HG02840 (cell line): ENCODE data around the gene EPB41L5.
"Not testable (repeated sequence)": the region's sequence is repeated elsewhere in the genome, so short reads cannot be mapped to it uniquely, and the experiment has no call there.

Experiments
- ATAC-seq: cut with Tn5 transposase; IDR thresholded peaks from one replicate; pipeline ENCODE4 v1.9.1; 2021; ENCODE audit warnings: mild to moderate bottlenecking, moderate library complexity, moderate number of reproducible peaks; ENCODE audit not compliant: unreplicated experiment, low FRiP score

The EPB41L5 gene

DNA sequence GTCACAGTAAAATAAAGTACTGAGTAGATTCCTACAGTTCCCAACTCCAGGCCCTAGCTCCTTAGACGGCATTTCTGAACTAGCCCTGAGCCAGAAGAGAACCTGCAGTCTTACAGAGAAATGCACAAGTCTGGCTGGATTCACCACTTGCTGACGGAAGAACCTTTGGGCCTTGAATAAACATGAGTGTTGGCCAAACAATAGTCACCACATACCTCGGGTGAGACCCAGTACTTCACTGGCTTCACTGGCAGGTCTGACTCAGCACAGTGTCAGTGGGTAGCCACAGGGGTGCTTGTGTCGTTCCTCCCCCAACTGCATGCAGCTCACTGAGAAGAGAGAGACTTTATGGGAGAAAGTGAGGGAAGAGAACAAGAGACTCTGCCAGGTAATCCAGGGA, 121.4 kb downstream of the EPB41L5 start:
- no peak for ATAC-seq

DNA sequence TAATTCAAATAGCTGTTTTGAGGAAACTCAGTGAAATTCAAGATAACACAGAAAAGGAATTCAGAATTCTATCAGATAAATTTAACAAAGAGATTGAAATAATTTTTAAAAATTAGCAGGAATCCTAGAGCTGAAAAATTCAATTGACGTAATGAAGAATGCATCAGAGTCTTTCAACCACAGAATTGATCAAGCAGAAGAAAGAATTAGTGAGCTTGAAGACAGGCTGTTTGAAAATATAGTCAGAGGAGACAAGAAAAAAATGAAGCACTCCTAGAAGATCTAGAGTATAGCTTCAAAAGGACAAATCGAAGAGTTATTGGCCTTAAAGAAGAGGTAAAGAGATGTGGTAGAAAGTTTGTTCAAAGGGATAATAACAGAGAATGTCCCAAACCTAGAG, 122.1 kb downstream of the EPB41L5 start:
- not testable (repeated sequence) for ATAC-seq

DNA sequence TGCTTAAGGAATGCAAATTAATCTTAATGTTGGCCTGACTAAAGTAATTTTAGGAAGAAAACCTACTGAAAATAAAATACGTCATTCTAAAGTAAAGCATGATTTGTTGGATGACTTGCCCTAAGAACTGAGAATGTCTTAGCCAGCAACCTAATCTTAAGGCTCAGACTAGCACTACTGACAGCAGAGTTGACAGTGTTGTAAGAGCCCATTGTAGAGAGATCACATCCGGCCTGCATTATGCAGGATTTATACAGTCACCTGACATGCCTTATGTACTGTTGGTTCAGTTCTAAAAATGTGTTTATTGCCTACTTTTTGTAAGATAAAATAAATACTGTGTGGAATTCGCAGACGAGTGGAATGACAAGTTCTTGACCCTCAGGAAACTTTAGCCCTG, 128.0 kb downstream of the EPB41L5 start:
- no peak for ATAC-seq

DNA sequence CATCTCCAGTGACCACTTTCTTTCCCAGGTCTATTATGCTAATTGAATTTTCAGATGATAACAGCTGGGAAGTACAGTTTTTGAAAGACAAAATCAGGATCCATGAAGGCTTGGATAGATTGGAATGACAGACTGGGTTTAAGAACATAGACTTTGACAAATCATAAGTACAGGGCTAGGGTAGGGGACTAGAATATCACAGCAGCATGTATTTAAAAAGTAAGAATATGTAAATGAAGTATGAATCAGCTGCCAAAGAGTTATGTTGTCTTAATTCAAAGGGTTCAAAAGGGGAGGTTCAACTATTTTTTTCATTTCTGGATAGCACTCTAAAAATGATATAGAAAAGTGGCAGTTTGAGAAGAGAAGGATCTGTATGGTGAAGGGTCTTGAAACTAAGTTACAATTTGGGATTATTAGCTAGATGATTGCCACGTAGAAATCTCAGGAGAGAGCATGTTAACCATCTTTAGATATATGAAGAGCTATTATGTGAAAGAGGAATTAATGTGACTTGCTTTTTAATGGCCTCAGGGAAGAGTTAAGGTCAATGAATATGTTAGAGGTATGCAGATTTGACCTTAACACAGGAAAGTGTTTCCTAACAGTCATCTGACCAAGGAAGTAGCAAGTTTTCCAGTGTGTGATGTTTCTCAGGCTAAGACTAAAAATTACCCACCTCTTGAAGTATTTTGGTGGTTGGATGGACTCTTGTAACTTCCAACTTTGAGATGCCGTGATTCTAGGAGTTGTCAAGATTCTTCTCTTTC, 128.6 kb downstream of the EPB41L5 start:
- no peak for ATAC-seq

DNA sequence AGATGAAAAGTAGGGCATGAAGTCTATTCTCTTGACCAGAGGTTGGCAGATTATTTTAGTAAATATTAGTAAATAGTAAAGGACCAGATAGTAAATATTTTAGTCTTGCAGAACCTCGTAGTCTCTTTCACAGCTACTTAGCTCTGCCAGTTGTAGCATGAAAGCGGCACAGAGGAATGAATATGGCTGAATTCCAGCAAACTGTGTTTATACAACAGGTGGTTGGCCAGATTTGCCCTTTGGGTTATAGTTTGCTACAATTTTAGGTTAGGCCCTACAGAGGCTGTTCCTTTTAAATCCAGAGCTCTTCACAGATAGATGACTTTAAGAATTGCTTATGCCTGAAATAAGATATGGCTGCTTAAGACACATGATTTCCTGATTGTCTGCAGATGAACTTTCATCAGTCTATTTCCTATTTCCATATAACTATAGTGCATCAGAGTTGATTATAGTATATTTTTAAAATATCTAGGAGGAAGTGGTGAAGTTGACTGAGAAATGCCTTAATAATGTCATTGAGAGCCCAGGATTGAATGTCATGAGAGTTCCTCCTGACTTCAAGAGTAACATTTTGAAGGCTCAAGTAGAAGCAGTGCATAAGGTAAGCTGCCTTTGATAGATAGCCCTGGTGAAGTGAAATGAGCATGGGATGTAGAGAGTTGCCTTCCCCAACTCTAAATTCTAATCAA, 129.8 kb downstream of the EPB41L5 start:
- no peak for ATAC-seq

DNA sequence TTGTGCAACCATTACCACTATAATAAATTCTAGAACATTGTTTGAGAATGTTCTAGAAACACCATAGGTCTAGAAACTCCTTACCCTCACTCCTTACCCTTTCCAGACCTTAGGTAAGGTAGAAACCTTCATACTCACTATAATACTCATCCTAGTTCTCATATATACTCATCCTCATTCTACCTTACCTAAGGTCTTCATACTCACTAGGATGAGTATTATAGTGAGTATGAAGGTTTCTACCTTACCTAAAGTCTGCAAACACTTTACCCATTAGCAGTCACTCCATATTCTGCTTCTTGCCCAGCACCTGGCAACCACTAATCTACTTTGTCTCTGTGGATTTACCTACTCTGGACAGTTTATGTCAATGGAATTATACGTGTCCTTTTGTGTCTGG, 135.4 kb downstream of the EPB41L5 start:
- ATAC-seq, result no peak

DNA sequence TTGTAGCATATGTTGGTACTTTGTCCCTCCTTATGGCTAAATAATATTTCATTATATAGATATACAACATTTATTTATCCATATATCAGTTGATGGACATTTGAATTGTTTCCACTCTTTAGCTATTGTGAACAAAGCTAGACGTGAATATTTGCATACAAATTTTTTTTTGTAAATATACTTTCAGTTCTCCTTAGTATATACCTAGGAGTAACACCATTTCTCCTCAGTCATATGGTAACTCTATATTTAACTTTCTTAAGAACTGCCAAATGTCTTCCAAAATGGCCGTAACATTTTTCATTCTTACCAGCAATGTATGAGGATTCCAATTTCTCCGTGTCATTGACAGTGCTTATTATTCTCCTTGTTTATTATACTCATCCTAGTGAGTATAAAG, 135.8 kb downstream of the EPB41L5 start:
- ATAC-seq, result no peak

DNA sequence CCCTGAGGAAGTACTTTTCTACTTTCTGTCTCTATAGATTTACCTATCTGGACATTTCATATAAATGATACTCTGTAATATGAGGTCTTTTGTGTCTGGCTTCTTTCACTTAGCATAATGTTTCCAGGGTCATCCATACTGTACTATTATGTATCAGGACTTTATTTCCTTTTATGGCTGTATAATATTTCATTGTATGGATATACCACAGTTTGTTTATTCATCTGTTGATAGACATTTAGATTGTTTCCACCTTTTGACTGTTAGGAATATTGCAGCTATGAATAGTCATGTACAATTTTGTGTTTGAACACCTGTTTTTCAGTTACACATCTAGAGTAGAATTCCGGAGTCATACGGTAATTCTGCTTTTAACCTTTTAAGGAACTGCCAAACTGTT, 136.5 kb downstream of the EPB41L5 start:
- ATAC-seq, result no peak

DNA sequence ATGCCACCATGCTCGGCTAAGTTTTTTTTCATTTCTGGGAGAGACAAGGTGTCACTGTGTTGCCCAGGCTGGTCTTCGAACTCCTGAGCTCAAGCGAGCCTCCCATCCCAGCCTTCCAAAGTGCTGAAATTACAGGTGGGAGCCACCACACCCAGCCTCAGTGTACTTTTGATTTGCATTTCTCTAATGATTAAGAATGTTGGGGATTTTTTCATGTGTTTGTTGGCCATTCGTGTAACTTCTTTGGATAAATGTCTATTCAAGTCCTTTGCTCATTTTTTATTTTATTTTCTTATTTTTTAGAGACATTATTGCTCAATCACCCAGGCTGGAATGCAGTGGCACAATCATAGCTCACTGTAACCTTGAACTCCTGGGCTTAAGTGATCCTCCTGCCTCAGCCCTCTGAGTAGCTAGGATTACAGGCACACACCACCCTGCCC, 137.2 kb downstream of the EPB41L5 start:
- ATAC-seq, result no peak

DNA sequence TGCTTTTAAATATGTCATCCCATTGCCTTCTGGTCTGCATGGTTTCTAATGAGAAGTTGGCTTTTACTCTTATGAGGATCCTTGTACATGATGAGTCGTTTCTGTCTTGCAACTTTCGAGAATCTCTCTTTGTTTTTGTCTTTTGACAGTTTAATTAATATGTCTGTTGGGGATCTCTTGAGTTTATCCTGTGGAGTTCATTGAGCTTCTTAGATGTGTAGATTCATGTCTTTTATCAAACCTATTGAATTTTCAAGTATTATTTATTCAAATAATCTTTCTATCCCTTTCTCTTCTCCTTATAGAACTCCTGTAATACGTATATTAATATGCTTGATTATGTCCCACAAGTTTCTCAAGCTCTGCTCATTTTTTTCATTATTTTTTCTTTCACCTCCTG, 142.4 kb downstream of the EPB41L5 start:
- no peak for ATAC-seq

DNA sequence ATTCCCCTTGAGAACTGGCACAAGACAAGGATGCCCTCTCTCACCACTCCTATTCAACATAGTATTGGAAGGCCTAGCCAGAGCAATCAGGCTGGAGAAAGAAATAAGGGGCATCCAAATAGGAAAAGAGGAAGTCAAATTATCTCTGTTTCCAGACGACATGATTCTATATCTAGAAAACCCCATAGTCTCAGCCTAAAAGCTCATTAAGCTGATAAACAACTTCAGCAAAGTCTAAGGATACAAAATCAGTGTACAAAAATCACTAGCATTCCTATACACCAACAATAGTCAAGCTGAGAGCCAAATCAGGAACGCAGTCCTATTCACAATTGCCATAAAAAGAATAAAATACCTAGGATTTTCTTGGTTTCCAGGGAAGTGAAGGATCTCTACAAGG, 145.8 kb downstream of the EPB41L5 start:
- not testable (repeated sequence) for ATAC-seq

DNA sequence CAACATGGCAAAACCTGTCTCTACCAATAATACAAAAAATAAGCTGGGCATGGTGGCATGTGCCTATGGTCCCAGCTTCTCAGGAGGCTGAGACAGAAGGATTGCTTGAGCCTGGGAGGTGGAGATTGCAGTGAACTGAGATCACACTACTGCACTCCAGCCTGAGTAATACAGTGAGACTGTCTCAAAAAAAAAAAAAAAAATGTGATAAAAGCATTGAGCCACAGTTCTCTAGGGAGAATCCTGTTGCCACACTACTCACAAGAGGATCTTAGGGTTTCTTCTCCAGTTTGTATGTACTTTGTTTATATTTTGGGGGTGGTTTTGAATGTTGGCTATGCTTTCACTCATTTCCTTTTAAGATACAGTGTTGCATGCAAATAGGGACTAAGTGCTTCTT, 148.3 kb downstream of the EPB41L5 start:
- no peak for ATAC-seq

DNA sequence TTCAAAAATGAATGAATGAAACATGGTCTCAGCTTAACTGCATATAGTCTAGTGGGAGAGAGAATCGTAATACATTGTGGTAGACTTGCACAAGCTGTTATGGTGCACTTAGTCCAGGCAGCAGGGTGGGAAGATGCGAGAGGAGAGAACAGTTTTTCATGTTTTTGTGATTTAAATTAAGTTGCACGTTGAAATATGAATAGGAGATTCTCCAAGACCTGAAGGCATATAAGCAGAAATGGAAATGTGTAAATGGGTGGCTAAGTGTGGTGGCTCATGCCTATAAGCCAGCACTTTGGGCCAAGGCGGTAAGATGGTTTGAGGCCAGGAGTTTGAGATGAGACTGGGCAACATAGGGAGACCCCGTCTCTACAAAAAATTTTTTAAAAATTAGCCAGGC, 149.8 kb downstream of the EPB41L5 start:
- ATAC-seq, result no peak

DNA sequence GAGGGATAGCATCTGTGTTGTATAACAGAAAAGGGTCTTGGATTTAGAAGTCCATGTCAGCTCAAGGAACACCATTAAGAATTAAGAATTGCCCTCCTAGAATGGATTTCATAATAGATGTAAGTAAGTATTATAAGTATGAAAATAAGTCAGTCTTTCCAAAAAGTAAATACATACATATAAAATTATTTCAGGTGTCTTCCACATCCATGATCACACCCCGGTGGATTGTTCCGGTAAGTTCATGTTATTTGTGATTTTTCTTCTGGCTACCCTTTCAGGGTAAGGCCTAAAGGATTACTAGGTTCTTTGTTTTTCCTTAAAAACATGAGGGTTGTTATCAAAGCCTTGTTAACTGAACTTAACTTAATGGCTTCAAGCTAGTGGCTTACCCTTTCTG, 154.4 kb downstream of the EPB41L5 start:
- no peak for ATAC-seq

DNA sequence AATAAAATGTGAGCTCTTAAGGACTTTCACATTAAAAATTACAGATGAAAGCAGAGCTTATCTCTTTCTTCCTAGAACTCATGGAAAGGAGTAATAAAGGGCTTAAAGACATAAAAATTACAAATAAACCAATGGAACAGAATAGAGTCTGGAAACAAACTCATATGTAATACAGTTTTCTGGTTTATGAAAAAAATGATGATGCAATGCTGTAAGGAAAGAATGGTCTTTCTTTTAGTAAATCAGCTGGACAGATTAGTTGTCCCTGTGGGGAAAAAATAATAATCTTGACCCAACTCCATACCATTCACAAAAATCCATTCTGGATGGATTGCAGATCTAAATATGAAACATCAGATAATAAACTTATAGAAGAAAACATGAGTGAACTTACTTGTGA, 156.1 kb downstream of the EPB41L5 start:
- no peak for ATAC-seq

DNA sequence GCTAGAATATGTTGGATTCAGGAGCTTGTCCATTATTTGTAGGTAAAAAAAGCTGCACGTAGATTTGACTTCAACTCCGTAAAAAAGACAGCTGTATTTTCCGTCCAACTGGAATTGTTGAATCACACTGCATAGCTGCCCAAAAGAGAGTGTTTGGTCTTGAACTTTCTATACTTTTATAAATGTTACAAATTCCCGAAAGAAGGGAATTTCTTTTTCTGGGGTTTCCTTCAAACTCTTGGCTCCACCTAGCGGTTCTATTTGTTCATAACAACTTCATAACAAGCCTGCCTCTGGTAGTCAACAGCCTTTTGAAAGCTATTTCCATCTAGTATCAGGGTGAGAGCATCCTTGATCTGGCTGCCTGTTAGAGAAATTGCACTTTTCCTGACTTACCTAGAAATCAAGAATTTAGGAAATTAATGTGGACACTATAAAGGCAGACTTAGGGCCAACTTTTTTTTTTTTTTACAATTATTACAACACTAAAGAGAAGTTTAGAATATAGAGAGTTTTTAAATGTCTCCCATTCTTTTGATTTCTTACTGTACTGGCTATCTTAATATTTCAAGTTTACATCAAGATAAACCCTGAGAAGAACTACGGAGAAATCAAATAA, 162.2 kb downstream of the EPB41L5 start:
- no peak for ATAC-seq

DNA sequence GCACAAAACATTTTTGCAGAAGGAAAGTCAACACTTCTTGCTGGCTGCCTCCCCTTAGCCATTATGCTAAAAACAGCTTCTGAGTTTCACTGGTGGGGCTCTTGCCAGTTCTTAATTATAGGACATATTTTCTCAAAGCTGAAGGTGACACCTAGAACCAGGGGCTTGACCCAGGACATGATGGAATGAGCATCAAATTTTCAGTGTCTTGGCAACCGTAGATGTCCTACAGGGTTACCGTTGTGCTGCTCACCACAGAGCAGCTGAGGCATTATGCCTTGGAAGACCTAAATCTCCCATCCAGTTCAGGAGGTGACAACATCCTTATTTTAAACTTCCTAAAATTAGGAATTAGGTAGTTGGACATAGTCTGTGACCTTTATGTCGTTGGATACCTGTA, 163.6 kb downstream of the EPB41L5 start:
- ATAC-seq, result no peak

DNA sequence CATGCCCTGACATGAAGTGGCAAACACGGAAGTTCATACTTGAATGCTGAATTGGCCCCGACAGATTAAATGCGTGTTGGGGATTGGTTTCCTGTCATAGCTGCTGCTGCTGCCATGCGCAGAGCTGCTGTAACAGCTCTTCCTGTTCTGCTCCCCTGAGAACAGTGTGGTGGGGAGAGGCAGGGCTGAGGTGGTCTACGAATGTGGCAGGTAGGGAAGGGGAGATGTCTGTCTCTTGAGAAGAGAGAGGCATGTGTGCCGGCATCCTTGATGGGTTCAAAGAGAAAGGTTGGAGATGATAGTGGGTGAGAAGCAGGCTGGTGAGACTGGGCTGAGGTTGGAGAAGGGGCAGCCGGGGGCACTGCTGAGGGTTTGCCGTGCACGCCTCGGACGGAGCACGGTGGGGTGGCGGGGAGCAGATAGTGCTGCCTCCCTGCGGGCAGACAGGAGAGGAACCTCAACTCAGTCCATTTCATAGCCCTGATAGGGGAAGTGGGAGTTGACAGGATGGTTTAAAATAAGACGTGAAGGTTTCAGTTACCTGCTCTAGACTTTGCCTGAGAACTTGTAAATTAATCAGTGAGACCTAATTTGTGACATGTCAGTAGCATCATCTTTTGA, 164.2 kb downstream of the EPB41L5 start:
- ATAC-seq, result peak; percentile 95

DNA sequence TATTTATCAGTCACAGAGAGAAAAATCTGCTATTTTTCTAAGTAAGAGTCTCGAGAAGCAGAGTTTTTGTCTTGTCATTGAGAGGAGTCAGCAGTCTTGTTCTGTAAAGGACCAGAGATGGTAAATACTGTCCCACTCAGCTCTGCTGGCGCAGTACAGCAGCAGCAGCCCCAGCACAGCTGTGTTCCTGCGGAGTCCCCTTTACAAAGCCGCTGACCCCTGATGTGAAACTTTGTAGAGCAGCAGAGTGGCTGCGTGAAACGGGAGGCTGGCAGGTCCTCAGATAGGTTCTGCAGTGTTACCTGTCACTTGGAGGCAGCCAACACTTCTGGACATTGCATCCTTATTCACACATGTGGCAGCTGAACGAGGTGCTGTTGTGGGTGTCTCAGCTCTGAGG, 165.1 kb downstream of the EPB41L5 start:
- no peak for ATAC-seq

DNA sequence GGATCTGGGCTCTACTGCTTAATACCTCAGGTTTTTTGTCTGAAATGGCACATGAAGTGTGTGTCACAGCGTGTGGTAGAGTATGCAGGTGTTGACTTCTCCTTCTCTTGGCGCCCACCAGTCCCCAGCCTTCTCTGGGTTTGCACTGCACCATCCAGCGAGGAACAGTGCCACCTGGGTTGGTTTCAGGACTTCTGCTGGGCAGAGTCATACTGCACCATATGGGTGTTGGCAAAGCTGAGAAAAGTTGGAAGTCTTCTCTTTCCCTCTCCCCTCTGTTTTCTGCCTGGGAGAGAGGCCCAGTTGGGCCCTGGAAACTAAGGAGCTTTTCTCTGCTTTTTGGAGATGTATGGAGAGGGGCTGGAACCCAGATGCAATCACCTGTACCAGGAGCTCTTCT, 166.5 kb downstream of the EPB41L5 start:
- no peak for ATAC-seq

DNA sequence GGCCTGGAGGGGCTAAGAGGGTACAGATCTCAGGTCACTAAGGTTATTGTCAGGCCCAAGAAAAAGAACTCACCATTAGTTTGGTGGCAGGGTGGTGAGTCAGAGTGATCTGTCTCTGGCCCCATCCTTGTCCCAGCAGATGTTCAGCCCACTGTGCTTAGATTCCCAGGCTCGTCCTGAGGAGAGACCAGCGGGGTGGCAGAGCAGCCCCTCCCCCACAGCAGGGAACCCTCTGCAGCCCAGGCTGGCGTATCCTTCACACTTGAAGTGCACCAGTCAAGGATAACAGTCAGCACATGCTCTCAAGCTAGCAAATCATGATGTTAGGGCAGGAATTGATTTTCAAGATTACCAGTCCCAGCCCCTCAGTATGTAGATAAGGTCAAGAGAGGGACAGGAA, 167.2 kb downstream of the EPB41L5 start:
- no peak for ATAC-seq
